HL-60/S4 treated with retinoic acid at 250 ng/mL for 4 days and 3 days (cell line): ENCODE data around the gene PHPT1.
"Not testable (repeated sequence)": the region's sequence is repeated elsewhere in the genome, so short reads cannot be mapped to it uniquely, and the experiment has no call there.

Experiments
- in situ Hi-C: fragments of 300-500 bp; cut with MboI; formaldehyde crosslinking; loops from 2 replicates; pipeline ENCODE4 v1.7.0; 2022; ENCODE audit warnings: low sequenced_read_pairs

Gene PHPT1

DNA sequence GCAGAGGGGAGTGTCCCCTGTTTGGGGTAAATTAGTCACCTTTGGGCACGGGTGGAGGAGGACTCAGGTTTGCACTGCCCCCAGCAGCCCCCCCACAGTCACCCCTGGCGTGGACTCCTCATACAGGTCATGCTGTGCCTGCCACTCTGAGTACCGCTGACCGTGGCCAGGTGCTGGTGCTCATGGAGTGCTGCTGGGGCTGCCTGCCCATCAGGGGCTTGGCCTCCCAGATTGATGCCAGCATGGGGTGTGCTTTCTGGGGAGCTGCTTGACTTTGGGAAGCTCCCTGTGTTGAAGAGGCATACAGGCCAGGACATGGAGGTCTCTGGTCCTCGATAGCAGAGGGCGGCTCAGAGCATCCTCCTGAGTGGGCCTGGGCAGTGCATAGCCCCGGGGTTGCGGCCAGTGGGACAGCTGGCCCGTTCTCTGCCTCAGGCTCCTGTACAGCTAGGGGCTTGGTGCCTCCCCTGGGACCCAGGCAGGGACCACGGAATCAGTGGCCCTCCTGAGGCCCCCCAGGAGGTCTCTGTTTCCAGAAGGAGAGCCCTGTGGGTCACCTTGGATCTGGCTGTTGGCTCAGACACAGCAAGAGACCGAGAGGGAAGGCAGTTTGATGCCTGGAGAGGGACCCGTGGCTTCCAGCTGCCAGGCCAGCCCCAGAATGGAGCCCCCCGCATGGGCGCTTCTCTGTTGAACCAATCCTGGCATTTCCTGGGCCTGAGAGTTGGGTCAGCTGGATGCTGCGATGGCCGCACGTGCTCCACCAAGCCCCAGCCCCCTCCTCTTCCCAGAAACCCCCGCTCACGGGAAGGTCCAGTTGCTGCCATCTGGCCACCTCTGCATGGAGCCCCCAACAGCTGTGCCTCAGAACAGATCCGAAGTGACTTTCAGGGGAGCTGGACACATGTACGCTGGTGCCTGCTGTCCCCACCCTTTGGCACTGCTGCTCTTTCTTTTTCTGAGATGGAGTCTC is 13.0 kb upstream of the PHPT1 start:
- in situ Hi-C loops = no loop called here

DNA sequence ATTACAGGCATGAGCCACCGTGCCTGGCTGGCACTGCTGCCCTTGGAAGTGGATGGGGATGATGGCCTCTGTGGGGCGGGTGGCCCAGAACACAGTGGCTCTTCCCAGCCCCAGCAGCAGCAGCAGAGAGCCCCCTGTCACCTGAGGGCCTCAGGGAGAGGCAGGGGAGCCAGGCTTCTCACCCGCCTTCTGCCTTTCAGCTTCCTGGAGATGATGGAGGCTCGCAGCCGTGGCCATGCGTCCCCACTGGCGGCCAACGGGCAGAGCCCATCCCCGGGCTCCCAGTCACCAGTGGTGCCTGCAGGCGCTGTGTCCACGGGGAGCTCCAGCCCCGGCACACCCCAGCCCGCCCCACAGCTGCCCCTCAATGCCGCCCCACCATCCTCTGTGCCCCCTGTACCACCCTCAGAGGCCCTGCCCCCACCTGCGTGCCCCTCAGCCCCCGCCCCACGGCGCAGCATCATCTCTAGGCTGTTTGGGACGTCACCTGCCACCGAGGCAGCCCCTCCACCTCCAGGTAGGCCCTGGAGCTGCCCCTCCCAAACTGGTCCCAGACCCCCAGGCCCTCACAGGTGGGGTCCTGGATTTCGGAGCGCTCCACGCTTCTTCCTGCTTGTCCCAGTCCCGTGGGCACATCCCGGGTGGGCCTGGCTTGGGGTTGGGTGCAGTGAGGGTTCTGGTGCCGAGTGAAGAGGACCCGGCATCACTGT is 11.9 kb upstream of the PHPT1 start:
- in situ Hi-C loops = no loop called here

DNA sequence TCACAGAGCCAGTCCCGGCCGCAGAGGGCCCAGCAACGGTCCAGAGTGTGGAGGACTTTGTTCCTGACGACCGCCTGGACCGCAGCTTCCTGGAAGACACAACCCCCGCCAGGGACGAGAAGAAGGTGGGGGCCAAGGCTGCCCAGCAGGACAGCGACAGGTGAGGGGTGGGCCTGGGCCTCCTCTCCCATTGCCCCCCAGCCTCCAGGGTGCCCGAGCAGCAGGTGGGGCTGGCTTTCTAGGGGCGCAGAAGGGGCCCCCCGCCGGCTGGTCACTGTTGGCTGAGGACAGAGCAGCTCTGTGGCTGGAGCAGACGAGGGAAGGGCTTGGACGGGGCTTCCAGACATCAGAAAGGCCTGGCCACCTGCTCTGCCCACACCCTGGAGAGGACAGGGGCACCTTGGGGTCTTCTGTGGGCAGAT is 11.3 kb upstream of the PHPT1 start:
- in situ Hi-C loops = not testable (repeated sequence)

DNA sequence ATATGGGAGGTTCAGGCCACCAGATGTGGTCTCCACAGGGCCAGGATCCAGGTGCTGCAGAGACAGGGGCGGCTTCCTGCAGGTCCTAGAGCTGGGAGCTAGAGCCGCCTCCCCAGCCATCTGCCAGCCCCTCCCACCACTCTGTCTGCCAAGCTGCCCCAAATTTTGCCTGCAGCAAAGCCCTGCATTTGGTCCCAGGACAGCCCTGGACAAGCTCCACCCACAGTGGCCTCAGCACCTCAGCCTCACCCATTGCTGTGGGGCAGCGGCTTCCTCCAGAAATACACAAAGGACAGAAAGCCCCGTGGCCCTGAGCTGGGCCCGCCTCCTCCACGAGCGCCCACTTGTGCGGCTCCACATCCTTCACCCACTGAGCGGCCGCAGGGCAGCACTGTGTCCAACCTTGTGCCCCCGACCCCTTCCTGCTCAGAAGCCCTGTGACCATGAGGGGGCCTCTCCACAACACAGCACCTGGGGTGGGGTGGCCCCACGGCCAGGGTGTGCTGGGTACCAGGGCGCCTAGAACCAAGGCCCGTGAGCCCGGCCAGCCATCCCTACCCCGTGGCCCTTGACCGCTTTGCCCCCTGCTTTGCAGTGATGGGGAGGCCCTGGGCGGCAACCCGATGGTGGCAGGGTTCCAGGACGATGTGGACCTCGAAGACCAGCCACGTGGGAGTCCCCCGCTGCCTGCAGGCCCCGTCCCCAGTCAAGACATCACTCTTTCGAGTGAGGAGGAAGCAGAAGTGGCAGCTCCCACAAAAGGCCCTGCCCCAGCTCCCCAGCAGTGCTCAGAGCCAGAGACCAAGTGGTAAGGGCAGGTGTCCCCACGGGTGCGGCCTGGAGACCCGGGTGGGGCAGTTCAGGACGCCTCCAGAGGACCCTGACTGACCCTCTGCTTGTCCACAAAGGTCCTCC is 10.6 kb upstream of the PHPT1 start:
- in situ Hi-C loops = no loop called here

DNA sequence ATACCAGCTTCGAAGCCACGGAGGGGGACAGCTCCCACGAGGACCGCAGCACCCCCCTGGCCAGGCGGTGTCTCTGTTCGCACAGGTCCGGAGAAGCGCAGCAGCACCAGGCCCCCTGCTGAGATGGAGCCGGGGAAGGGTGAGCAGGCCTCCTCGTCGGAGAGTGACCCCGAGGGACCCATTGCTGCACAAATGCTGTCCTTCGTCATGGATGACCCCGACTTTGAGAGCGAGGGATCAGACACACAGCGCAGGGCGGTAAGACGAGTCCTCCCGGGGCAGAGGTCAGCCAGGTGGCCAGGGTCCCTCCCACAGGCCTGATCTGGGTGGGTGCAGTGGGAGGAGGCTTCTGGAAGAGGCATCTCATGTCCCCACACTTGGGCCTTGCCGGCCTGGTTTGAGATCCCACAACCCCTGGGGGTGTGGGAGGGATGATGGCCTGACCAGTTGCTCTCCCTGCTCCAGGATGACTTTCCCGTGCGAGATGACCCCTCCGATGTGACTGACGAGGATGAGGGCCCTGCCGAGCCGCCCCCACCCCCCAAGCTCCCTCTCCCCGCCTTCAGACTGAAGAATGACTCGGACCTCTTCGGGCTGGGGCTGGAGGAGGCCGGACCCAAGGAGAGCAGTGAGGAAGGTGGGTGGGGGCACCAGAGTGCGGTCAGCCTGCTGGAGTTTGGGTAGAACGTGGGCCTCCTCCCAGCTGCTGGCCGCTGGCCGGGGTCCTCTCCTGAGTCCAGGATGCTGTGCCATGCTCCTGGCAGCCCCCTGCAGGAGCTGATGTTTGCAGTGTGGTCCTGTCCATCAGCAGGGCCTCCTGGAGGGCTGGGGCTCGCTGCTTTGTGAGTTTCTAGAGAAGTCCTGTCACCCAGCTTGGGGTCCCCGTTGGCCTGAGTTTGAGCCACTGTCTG is 9.7 kb upstream of the PHPT1 start:
- in situ Hi-C loops = no loop called here

DNA sequence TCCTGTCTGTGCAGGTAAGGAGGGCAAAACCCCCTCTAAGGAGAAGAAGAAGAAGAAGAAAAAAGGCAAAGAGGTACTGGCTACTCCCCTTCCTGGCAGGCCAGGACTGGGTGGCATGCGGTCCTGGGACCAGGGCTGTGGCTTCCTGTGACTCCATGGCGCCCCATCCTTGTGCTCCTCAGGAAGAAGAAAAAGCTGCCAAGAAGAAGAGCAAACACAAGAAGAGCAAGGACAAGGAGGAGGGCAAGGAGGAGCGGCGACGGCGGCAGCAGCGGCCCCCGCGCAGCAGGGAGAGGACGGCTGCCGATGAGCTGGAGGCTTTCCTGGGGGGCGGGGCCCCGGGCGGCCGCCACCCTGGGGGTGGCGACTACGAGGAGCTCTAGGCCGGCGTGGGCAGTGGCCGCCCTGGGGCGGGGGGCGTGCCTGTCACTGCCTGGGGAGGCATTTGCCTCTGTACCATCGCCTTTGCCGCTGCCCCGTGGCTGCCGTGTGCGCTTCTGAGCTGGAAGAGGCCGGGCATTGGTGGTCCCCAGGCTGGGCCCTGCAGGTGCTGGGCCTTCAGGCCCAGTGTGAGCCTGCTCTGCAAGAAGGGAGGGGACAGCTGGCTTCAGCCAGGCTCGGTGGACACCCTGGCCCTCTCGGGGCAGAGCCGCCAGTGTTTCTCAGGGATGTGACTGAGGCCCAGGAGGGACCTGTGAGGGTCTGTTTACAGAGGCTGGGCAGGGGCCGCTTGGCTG is 8.9 kb upstream of the PHPT1 start:
- in situ Hi-C loops = no loop called here

DNA sequence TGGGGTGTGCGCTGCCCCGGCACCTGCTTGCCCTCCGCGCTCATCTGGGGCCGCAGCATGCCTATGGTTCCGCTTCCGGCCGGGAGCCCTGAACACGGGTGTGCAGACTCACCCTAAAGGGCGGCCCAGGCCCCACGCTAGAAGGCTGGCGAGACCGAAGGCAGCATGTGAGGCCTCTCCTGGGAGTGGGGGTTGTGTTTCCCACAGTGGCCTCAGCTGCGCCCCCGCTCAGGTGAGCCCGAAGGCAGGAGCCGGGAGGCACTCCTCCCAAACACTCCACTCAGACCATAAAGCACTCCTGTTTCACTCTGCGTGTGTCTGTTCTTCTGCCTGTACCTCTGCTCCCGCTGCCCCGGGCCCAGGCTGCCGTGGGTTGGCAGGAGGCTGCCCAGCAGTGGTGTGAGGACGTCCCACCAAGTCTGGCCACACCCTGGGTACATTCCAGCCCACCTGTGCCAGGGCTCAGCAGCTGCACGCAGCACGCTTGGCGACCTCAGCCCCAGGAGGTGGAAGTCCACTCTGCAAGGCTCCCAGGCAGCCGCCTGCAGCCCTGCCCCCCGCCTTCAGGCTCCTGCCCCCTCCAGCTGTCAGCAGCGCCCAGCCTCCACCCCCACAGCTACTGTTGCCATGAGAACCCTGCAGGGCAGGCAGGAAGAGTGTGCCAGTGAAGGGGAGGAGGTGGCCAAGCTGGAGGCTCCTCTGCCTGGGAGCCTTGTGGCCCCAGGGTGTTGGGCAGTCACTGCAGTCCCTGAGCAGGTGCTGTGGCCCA is 8.1 kb upstream of the PHPT1 start:
- in situ Hi-C loops = no loop called here

DNA sequence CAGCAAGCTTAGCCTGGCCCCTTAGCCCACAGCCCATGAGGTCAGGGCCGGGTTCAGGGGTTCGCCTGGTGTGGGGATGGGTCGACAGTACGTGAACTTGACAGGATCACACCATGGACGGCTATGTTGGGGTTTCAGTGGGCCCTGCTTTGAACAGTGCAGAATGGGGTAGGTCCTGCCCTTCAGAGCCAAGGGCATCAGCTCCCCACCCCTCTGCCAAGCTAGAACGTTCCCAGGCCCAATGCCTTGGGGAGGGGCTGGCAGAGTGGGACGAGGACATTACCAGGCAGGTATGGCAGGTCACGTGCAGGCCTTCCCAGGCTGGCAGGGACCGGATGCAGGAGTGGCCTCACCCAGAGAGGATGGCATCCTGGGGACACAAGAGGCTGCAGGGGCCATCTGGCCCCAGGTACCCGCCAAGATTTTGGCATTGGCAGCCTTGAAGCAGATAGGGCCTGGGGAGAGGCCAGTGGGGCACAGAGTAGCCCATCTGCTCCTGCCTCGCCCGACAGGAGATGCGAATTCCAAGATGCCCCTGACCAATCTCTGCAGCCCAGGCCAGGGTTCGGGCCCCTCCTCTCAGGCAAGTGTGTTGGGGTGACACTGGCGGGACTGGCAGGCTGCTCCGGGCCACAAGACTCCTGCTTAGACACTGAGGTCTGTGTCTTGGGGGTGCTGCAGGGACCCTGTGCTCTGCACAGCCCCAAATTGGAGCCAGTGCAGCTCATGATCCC is 7.4 kb upstream of the PHPT1 start:
- in situ Hi-C loops = not testable (repeated sequence)

DNA sequence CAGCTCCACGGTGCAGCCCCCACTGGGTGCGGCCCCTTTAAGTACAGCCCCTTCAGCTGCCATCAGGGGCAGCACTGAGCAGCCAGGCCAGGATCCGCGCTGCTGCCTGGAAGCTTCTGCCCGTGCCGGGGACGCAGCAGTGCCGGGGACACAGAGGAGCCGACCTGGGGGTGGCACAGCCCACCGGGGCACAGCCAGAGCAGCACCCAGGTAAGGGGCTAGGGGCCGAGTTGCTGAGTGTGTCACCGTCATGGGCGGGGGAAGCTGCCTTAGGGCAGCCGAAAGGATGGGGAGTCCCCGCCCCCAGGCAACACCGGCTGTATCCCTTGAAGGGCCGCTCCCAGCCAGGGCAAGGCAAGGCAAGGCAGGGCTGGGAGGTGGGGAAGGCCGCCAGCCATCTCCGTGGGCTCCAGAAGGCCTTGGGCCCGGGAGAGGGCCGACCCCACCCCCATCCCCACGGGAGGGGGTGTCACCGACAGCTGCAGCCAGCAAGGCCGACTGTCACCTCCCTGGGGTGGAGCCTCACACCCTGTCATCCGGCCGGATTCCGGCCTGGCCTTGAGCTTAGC is 6.7 kb upstream of the PHPT1 start, which contains the start of gene AJM1:
AJM1 (plus strand) TSS at position 99 of the 569 bp plus-strand sequence. CDS start 1,937 bp downstream, outside the sequence.
- in situ Hi-C loops = not testable (repeated sequence)

DNA sequence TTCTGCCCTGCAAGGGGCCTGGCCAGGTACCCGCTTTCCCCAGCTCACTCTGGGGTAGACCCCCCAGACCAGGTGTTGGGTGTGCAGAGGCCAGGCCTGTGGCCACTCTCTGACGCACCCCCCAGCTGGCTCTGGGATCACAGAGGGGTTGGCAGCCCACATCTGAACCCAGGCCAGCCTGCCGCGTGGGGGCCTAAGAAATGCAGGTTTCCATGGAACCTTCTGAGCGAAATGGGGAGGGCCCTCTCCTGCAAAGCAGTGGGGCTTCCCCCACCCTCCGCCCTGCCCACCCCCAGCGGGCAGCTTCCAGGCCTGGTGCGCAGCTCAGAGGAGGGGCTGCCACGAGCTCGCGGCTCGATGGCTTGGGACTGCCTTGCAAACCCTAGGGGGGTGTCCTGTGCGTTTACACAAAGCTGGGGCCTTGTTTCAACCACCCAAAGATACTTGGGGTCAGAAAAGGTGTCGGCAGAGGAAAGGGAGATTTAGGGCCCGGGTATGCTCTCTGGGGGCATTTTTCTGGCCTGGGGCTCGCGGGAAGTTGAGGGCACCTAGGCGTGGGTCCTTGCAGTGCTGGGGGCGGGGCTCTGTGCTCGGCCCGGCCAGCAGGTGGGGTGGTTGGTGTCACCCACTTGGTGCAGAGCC is 5.9 kb upstream of the PHPT1 start:
- in situ Hi-C loops = not testable (repeated sequence)

DNA sequence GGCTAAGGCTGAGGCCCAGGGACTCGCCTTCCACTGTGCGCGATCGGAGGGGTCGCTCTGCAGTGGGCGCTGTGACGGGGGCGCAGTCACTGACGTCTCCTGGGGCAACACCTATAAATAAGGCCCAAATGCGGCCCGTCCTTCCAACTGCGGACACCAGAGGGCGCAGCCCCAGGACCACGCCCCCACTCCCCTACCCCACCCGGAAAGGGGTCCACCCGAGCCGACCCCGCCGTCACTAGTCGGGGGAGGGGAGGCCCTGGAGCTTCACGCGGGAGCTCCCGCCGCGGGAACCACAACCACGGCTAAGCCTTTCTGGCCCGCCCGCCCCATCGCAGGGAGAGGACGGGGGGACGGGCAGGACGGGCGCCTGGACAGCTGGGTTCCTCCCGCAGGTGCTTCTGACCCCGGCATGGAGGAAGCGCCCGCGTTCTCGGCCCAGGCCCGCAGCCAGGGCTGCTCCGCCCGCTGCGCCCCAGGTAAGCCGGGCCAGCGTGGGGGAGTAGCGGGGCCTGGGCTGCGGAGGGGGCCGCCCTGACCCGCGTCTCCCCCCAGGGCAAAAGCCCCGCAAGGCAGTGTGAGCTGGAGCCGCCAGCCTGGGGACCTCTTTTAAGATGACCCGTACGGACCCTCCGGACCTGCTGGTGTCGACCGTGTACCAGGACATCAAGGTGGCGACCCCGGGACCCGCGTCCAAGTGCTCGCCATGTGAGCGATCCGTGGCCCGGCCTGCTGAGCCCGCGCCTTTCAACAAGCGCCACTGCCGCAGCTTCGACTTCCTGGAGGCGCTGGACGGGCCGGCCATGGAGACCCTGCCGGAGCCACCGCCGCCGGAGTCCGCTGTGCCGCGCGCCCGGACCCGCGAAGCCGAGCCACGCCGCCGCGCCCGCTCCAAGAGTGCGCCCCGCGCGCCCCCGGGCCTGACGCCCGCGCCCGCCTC is 5.1 kb upstream of the PHPT1 start:
- in situ Hi-C loops = not testable (repeated sequence)

DNA sequence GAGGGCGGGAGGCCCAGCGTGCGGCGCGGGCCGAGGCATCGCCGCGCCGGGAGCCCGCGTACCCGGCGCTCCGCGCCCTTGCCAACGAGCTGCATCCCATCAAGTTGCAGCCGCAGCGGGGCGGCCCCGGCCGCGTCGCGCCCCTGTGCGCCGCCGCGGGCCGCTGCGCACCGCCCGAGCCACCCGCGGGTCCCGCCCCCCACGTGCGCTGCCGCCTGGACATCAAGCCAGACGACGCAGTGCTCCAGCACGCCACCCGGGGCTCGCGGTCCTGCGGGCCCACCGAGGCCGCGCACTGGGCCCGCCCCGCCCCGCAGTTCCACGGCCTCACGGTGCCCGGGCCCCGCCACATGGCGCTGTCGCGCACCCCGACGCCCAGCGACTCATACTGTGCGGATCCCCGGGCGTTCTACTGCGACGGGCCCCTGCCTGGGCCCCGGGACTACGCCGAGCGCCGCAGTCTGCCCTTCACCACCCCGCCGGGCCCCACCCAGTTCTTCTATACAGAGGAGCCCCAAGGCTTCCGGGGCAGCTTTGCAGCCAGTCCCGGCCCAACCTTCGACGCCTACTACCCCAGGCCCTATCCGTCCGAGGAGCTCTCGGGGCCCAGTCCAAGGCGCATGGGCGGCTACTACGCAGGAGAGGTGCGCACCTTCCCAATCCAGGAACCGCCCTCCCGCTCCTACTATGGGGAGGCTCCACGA is 4.3 kb upstream of the PHPT1 start:
- in situ Hi-C loops = no loop called here

DNA sequence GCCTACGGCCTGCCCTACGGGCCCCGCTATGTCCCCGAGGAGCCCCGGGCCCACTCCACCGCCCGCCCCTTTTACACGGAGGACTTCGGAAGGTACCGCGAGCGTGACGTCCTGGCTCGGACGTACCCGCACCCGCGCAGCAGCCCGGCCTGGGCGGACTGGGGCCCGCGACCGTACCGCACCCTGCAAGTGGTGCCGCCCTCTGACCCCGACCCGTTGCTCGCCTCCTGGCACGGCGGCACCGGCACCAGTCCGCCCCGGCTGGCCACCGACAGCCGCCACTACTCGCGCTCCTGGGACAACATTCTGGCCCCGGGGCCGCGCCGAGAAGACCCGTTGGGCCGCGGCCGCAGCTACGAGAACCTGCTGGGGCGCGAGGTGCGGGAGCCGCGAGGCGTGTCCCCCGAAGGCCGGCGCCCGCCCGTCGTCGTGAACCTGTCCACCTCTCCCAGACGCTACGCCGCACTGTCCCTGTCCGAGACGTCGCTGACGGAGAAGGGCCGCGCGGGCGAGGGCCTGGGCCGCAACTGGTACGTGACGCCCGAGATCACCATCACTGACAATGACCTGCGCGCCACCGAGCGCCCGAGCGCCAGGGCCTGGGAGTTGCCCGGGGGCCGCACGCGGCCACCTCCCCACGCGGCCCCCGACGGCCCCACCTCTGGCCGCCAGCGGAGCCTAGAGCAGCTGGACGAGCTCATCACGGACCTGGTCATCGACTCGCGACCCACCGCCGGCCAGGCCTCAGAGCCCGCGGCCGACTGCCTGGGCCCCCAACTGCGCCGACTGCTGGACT is 3.5 kb upstream of the PHPT1 start:
- in situ Hi-C loops = no loop called here

DNA sequence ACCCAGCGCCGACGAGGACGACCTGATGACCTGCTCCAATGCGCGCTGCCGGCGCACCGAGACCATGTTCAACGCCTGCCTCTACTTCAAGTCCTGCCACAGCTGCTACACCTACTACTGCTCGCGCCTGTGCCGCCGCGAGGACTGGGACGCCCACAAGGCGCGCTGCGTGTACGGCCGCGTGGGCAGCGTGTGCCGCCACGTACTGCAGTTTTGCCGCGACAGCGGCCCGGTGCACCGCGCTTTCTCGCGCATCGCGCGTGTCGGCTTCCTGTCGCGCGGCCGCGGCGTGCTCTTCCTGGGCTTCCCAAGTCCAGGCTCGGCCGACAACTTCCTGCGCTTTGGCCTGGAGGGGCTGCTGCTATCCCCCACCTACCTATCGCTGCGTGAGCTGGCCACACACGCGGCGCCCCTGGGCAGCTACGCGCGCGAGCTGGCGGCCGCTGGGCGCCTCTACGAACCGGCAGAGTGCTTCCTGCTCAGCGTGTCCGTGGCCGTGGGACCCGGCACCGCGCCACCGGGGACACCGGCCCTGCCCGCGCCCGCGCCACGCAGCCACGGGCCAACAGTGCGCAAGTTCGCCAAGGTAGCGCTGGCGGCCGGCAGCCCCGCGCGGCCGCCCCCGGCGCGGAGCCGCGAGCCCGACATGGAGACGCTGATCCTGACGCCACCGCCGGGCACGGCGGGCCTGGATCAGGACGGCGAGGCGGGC is 2.7 kb upstream of the PHPT1 start:
- in situ Hi-C loops = no loop called here
